Lung (tissue), 12 donors: ENCODE data around the gene GATAD2A. TPM values are rescaled to one million over a fixed set of nuclear protein-coding genes. Genes with fewer than 3 reads are reported as not detected.

Experiments used
- ATAC-seq: fragments of 200-7000 bp; cut with Tn5 transposase; one replicate; pipeline ENCODE4 v1.9.1; 2020; ENCODE audit warnings: moderate number of reproducible peaks; ENCODE audit not compliant: insufficient read depth, low FRiP score
- DNase-seq, 3 donors: peaks; one replicate each; pipeline ENCODE4 v3.0.0-alpha.2; 2013 to 2017
- H3K27ac ChIP-seq, 2 donors: one replicate each; pipeline ENCODE4 v1.5.1; 2013; ENCODE audit warnings: mild to moderate bottlenecking in 2 of 2, moderate library complexity in 2 of 2, control low read depth in 1 of 2, inconsistent platforms in 1 of 2, low read depth in 1 of 2, low read length in 1 of 2
- H3K27me3 ChIP-seq, 3 donors: one replicate each; pipeline ENCODE4 v1.5.1; 2013; ENCODE audit warnings: low read length in 2 of 3; ENCODE audit not compliant: control insufficient read depth in 3 of 3, insufficient read depth in 3 of 3
- H3K36me3 ChIP-seq, 4 donors: one replicate each; pipeline ENCODE4 v1.5.1; 2013; ENCODE audit warnings: low read length in 4 of 4, mild to moderate bottlenecking in 1 of 4, moderate library complexity in 1 of 4; ENCODE audit not compliant: control insufficient read depth in 4 of 4, insufficient read depth in 4 of 4
- H3K4me1 ChIP-seq, 5 donors: one replicate each; pipeline ENCODE4 v1.5.1; 2013; ENCODE audit warnings: low read length in 5 of 5, mild to moderate bottlenecking in 2 of 5, moderate library complexity in 1 of 5; ENCODE audit not compliant: control insufficient read depth in 5 of 5, insufficient read depth in 5 of 5
- H3K4me3 ChIP-seq: one replicate; pipeline ENCODE4 v1.5.1; 2013; ENCODE audit warnings: mild to moderate bottlenecking, control low read depth, moderate library complexity
- H3K9ac ChIP-seq, 2 donors: one replicate each; pipeline ENCODE4 v1.5.1; 2013; ENCODE audit warnings: low read length in 2 of 2, control low read depth in 1 of 2; ENCODE audit not compliant: insufficient read depth in 1 of 2
- H3K9me3 ChIP-seq, 4 donors: one replicate each; pipeline ENCODE4 v1.5.1; 2013; ENCODE audit warnings: low read length in 3 of 4, mild to moderate bottlenecking in 1 of 4, moderate library complexity in 1 of 4; ENCODE audit not compliant: control insufficient read depth in 4 of 4, insufficient read depth in 3 of 4
- CTCF ChIP-seq: IDR thresholded peaks from 2 replicates; pipeline ENCODE4 v1.5.1; 2012; ENCODE audit warnings: mild to moderate bottlenecking; ENCODE audit errors: control extremely low read depth, extremely low read depth
- WGBS, 2 donors: extraction: QIAGEN DNeasy Blood & Tissue Kit; methylation state at CpG; one replicate each; pipeline ENCODE4 v1.1.7; 2013; 5-methylcytosine and 5-hydroxymethylcytosine counted together
- polyA plus RNA-seq, 2 donors: library from polyadenylated mRNA; stranded (reverse); fragments of 200-250 nt; gene quantifications; one replicate each; pipeline ENCODE4 v1.2.1, GENCODE V29; 2013
- total RNA-seq, 2 donors: library from RNA; depleted of rRNA in 1 of 2; stranded (reverse); fragments of >200 nt in 1 of 2; gene quantifications; one replicate each; pipeline ENCODE4 v1.2.1, GENCODE V29; 2014 to 2021
- donor health status: control.
- donor health status: control.
- donor health status: Bipolar disorder and iron deficiency.
- donor health status: healthy.
- donor health status: DM: yes; HTN: yes; CAD: no.

GATAD2A gene
- total and polyA plus RNA-seq, 4 donors: 30.6 to 93.7 (median 37.4) TPM

DNA sequence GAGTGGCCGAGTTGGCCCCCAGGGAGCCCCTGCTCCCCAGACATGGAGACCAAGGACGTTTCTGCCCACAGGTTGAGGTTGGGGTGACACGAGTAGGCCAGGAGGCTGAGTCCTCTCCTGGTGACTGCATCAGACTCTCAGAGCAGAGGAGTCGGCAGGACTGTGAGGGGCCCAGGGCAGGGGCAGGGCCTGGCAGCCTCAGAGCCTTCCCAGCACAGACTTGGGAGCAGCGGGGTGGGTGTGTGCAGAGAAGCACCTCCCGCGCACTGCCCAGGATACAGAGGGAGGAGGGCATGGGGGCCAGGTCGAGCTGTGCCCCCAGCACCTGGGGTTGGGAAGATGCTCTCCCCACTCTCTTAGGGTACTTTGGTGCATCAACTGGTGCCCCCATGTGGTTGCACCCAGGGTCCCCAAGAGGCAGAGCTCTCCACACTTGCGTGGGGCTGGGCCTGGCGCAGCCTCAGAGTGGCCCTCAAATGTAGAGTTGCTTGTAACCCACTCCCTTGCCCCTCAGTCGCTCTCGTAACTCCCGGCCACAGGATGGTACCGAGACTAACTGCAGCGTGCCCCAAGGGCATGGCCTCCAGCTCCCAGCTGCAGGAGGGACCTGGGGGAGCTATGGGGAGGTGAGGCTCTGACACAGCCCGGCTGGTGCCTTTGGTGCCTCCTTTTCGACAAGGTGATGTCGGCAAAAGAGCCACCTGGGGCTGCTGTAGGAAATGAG is 94.0 kb downstream of the GATAD2A start:
- H3K27me3 ChIP-seq: no peaks in the 10 kb centered on the region
- H3K4me3 ChIP-seq: no peak overlapping the region
- no peak for TF ChIP-seq CTCF
- 91 to 94% methylated on average over 18 of the region's 18 CpGs for WGBS, 2 donors
- DNase-seq: no peak
- no peaks in the 10 kb centered on the region for H3K4me1 ChIP-seq
- no peak overlapping the region for H3K9ac ChIP-seq
- H3K9me3 ChIP-seq: no peaks in the 10 kb centered on the region
- no peak for ATAC-seq
- no peak overlapping the region for H3K27ac ChIP-seq
- peaks cover 8 to 87% (median 37%) of the 10 kb centered on the region in 4 donors for H3K36me3 ChIP-seq

GRCh38 chr19:19500975-19501644 is 95.6 kb downstream of the GATAD2A start:
- no peak overlapping the region for H3K9ac ChIP-seq
- peaks cover 9 to 90% (median 40%) of the 10 kb centered on the region in 4 donors for H3K36me3 ChIP-seq
- H3K27ac ChIP-seq: no peak overlapping the region
- no peak for ATAC-seq
- H3K4me1 ChIP-seq: no peaks in the 10 kb centered on the region
- H3K9me3 ChIP-seq: no peaks in the 10 kb centered on the region
- DNase-seq: no peak
- TF ChIP-seq CTCF: no peak
- 94 to 96% methylated on average over 34 of the region's 34 CpGs for WGBS, 2 donors
- no peak overlapping the region for H3K4me3 ChIP-seq
- H3K27me3 ChIP-seq: no peaks in the 10 kb centered on the region

GRCh38 chr19:19501798-19502197 is 96.3 kb downstream of the GATAD2A start:
- Histone ChIP-seq H3K27me3 (no peaks in the 10 kb centered on the region), H3K9ac (no peak overlapping the region), H3K9me3 (no peaks in the 10 kb centered on the region), H3K4me3 (no peak overlapping the region), H3K4me1 (no peaks in the 10 kb centered on the region), H3K27ac (no peak overlapping the region), H3K36me3 (peaks cover 13 to 88% (median 40%) of the 10 kb centered on the region in 4 donors)
- DNase-seq: no peak
- no peak for TF ChIP-seq CTCF
- ATAC-seq: no peak
- 96 to 98% methylated on average over 22 to 26 of the region's 26 CpGs for WGBS, 2 donors
